Astrocyte (in vitro differentiated cells and primary cell): Measurements from ENCODE around the gene DUSP11. TPM values are rescaled to one million over a fixed set of nuclear protein-coding genes. Genes with fewer than 3 reads are reported as not detected.

Source experiments
- total RNA-seq: library from RNA; stranded (reverse); gene quantifications from 2 replicates; pipeline ENCODE4 v1.2.1, GENCODE V29; 2021

Gene DUSP11
- total RNA-seq, 1 donor from 2014 or later, result 39.6 TPM

Other genes starting within 250 kb of the DUSP11 start
- not detected in 2 replicates for gene NAT8, start 137.7 kb downstream of the DUSP11 start, total RNA-seq
- gene TPRKB, start 42.8 kb downstream of the DUSP11 start, total RNA-seq, result 21.3 and 21.6 TPM in 2 replicates
- gene C2orf78, start 4.1 kb upstream of the DUSP11 start, total RNA-seq, result not detected in 2 replicates
- gene STAMBP, start 48.9 kb upstream of the DUSP11 start, total RNA-seq, result 46.1 and 46.5 TPM in 2 replicates
- gene ACTG2, start 112.9 kb upstream of the DUSP11 start, total RNA-seq, result 298 and 540 TPM in 2 replicates
- gene DGUOK, start 146.8 kb upstream of the DUSP11 start, total RNA-seq, result 84.8 and 86.3 TPM in 2 replicates
- gene TET3, start 204.8 kb upstream of the DUSP11 start, total RNA-seq, result 32.8 and 39.9 TPM in 2 replicates